ENCODE data around the gene OSBP2. TPM values are rescaled to one million over a fixed set of nuclear protein-coding genes. Genes with fewer than 3 reads are reported as not detected.

Gene OSBP2
- total RNA-seq, 1 experiment from 2014 or later = 6.2 TPM

GRCh38 chr22:30652852-30653251, 41.8 kb upstream of the OSBP2 start:
- BruUV-seq (replicated peaks) = no TSS peak
- no peaks in the 10 kb centered on the region for H3K4me1 ChIP-seq
- H3K4me3 Mint-ChIP-seq (ENCODE audit: unreplicated experiment) = no peak overlapping the region
- CTCF ChIA-PET = no interaction called here
- H3K4me3 ChIP-seq (ENCODE audit: low read depth, low read length) = no peak overlapping the region
- H3K27me3 ChIP-seq (replicated peaks; ENCODE audit: control insufficient read depth, insufficient read depth, low read length) = no peaks in the 10 kb centered on the region
- H3K9me3 ChIP-seq = no peaks in the 10 kb centered on the region
- H3K27ac Mint-ChIP-seq (ENCODE audit: unreplicated experiment) = no peak overlapping the region
- H3K36me3 ChIP-seq (ENCODE audit: control insufficient read depth, insufficient read depth, low read length) = no peaks in the 10 kb centered on the region
- intact Hi-C loops (cut with micrococcal nuclease; ENCODE audit: unreplicated experiment) = no loop called here
- POLR2A ChIA-PET = no interaction called here
- TF ChIP-seq CTCF (IDR thresholded peaks at IDR 0.05; ENCODE audit: insufficient read depth in 1 of 2, low read depth in 1 of 2, low read length in 1 of 2, severe bottlenecking in 1 of 2, unreplicated experiment in 1 of 2) = no peak
- H3K4me1 Mint-ChIP-seq (ENCODE audit: low read depth, unreplicated experiment) = no peaks in the 10 kb centered on the region
- no peak for DNase-seq
- H3K27me3 Mint-ChIP-seq (ENCODE audit: insufficient read depth, unreplicated experiment) = no peaks in the 10 kb centered on the region
- H3K9me3 Mint-ChIP-seq (ENCODE audit: unreplicated experiment) = no peaks in the 10 kb centered on the region
- no peaks in the 10 kb centered on the region for H3K36me3 Mint-ChIP-seq (ENCODE audit: insufficient read depth, unreplicated experiment)

GRCh38 chr22:30654361-30654760, 40.3 kb upstream of the OSBP2 start:
- POLR2A ChIA-PET = no interaction called here

DNA sequence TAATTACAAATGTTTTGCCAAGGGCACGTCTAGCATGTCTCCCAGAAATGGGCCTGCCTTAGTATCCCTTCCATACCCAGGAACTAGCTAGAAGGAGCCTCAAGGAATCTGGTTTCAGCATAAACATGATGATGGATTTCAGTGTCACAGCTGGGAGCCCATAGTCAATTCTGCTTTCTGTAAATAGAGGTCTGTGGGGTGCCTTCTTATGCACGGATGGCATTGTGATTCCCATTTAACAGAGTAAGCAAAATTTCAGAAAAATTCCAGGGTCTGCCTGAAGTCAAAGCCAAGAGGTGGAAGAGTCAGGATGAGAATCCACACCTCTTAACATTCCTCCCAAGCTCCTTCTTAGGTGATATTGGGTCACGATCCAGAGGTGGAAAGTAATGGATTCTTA, 39.1 kb upstream of the OSBP2 start:
- CTCF ChIA-PET = no interaction called here

More at GRCh38 chr22:30654361-30654760, 40.3 kb upstream of the OSBP2 start:
- CTCF ChIA-PET = no interaction called here
- Histone ChIP-seq H3K27me3 (replicated peaks; ENCODE audit: control insufficient read depth, insufficient read depth, low read length) (no peaks in the 10 kb centered on the region), H3K36me3 (ENCODE audit: control insufficient read depth, insufficient read depth, low read length) (no peaks in the 10 kb centered on the region), H3K9me3 (no peaks in the 10 kb centered on the region), H3K4me3 (ENCODE audit: low read depth, low read length) (no peak overlapping the region), H3K4me1 (no peaks in the 10 kb centered on the region)
- intact Hi-C loops (cut with micrococcal nuclease; ENCODE audit: unreplicated experiment) = no loop called here
- DNase-seq = no peak
- BruUV-seq (replicated peaks) = no TSS peak
- H3K27me3 Mint-ChIP-seq (ENCODE audit: insufficient read depth, unreplicated experiment) = no peaks in the 10 kb centered on the region
- no peaks in the 10 kb centered on the region for H3K4me1 Mint-ChIP-seq (ENCODE audit: low read depth, unreplicated experiment)
- no peak overlapping the region for H3K4me3 Mint-ChIP-seq (ENCODE audit: unreplicated experiment)
- no peaks in the 10 kb centered on the region for H3K9me3 Mint-ChIP-seq (ENCODE audit: unreplicated experiment)
- H3K36me3 Mint-ChIP-seq (ENCODE audit: insufficient read depth, unreplicated experiment) = no peaks in the 10 kb centered on the region
- TF ChIP-seq CTCF (IDR thresholded peaks at IDR 0.05; ENCODE audit: insufficient read depth in 1 of 2, low read depth in 1 of 2, low read length in 1 of 2, severe bottlenecking in 1 of 2, unreplicated experiment in 1 of 2) = no peak
- H3K27ac Mint-ChIP-seq (ENCODE audit: unreplicated experiment) = no peak overlapping the region

More for the DNA sequence above, 39.1 kb upstream of the OSBP2 start:
- DNase-seq = no peak
- Histone ChIP-seq H3K4me1 (no peaks in the 10 kb centered on the region), H3K36me3 (ENCODE audit: control insufficient read depth, insufficient read depth, low read length) (no peaks in the 10 kb centered on the region), H3K4me3 (ENCODE audit: low read depth, low read length) (no peak overlapping the region), H3K9me3 (no peaks in the 10 kb centered on the region), H3K27me3 (replicated peaks; ENCODE audit: control insufficient read depth, insufficient read depth, low read length) (no peaks in the 10 kb centered on the region)
- POLR2A ChIA-PET = no interaction called here
- intact Hi-C loops (cut with micrococcal nuclease; ENCODE audit: unreplicated experiment) = no loop called here
- no TSS peak for BruUV-seq (replicated peaks)
- H3K27ac Mint-ChIP-seq (ENCODE audit: unreplicated experiment) = no peak overlapping the region
- H3K27me3 Mint-ChIP-seq (ENCODE audit: insufficient read depth, unreplicated experiment) = no peaks in the 10 kb centered on the region
- H3K36me3 Mint-ChIP-seq (ENCODE audit: insufficient read depth, unreplicated experiment) = no peaks in the 10 kb centered on the region
- H3K4me3 Mint-ChIP-seq (ENCODE audit: unreplicated experiment) = no peak overlapping the region
- no peaks in the 10 kb centered on the region for H3K9me3 Mint-ChIP-seq (ENCODE audit: unreplicated experiment)
- no peaks in the 10 kb centered on the region for H3K4me1 Mint-ChIP-seq (ENCODE audit: low read depth, unreplicated experiment)
- TF ChIP-seq CTCF (IDR thresholded peaks at IDR 0.05; ENCODE audit: insufficient read depth in 1 of 2, low read depth in 1 of 2, low read length in 1 of 2, severe bottlenecking in 1 of 2, unreplicated experiment in 1 of 2) = no peak
